ENCODE results near the gene GRHL3.

Gene GRHL3

GRCh38 chr1:24351918-24352627 is 32.9 kb downstream of the GRHL3 start:
- ChIA-PET POLR2A (interaction anchor here (0.6 to 1.5 kb wide), 2 partner anchors 31 to 57 kb away, joined by 3 to 4 read pairs; no protein-coding TSS in a partner anchor), CTCF (interaction anchor here (0.9 kb wide), 1 partner anchor 150 kb away, joined by 4 read pairs; no protein-coding TSS in a partner anchor)
- TF ChIP-seq FOXA1 (IDR thresholded peaks at IDR 0.05) (no peak), NFRKB (IDR thresholded peaks at IDR 0.05) (no peak), ARNT (IDR thresholded peaks at IDR 0.05) (no peak), BHLHE40 (IDR thresholded peaks at IDR 0.05; ENCODE audit: borderline replicate concordance) (no peak), FOXM1 (IDR thresholded peaks at IDR 0.05; ENCODE audit: borderline replicate concordance) (no peak), PKNOX1 (IDR thresholded peaks at IDR 0.05) (no peak), L3MBTL2 (conservative IDR thresholded peaks at IDR 0.05) (no peak), ZNF384 (IDR thresholded peaks at IDR 0.05) (no peak), ELF4 (IDR thresholded peaks at IDR 0.05) (no peak), FOXK2 (IDR thresholded peaks at IDR 0.05) (no peak), CTBP1 (IDR thresholded peaks at IDR 0.05; ENCODE audit: borderline replicate concordance) (no peak), LEF1 (IDR thresholded peaks at IDR 0.05; ENCODE audit: borderline replicate concordance) (no peak)
- no peak for DNase-seq (ENCODE audit: extremely low spot score)

- POLR2A ChIA-PET = no interaction called here
- TF ChIP-seq HDGF (IDR thresholded peaks at IDR 0.05; ENCODE audit: borderline replicate concordance) (no peak), LEF1 (IDR thresholded peaks at IDR 0.05; ENCODE audit: borderline replicate concordance) (no peak), PKNOX1 (IDR thresholded peaks at IDR 0.05) (no peak), SUZ12 (IDR thresholded peaks at IDR 0.05) (no peak), FOXA1 (IDR thresholded peaks at IDR 0.05) (no peak), ELF4 (IDR thresholded peaks at IDR 0.05) (no peak), L3MBTL2 (conservative IDR thresholded peaks at IDR 0.05) (no peak)
- DNase-seq (ENCODE audit: extremely low spot score) = no peak
- CTCF ChIA-PET = no interaction called here
These were observed 34.2 kb downstream of the GRHL3 start for GRCh38 chr1:24353292-24353891.

GRCh38 chr1:24355466-24355865 is 36.3 kb downstream of the GRHL3 start:
- DNase-seq (ENCODE audit: extremely low spot score) = no peak
- no peak for TF ChIP-seq PKNOX1 (IDR thresholded peaks at IDR 0.05)
- no peak for TF ChIP-seq L3MBTL2 (conservative IDR thresholded peaks at IDR 0.05)
- no peak for TF ChIP-seq ELF4 (IDR thresholded peaks at IDR 0.05)
- CTCF ChIA-PET = interaction anchor here (0.6 kb wide), 1 partner anchor 310 kb away, joined by 3 read pairs; no protein-coding TSS in a partner anchor
- POLR2A ChIA-PET = interaction anchor here (0.9 kb wide), 1 partner anchor 34 kb away, joined by 3 read pairs; no protein-coding TSS in a partner anchor

GRCh38 chr1:24357038-24357437 is 37.9 kb downstream of the GRHL3 start:
- TF ChIP-seq PKNOX1 (IDR thresholded peaks at IDR 0.05) (no peak), ZNF384 (IDR thresholded peaks at IDR 0.05) (no peak), CTBP1 (IDR thresholded peaks at IDR 0.05; ENCODE audit: borderline replicate concordance) (no peak), SUZ12 (IDR thresholded peaks at IDR 0.05) (no peak), L3MBTL2 (conservative IDR thresholded peaks at IDR 0.05) (no peak)
- POLR2A ChIA-PET = no interaction called here
- DNase-seq (ENCODE audit: extremely low spot score) = no peak
- CTCF ChIA-PET = no interaction called here

- TF ChIP-seq SUZ12 (IDR thresholded peaks at IDR 0.05) = no peak
- TF ChIP-seq FOXM1 (IDR thresholded peaks at IDR 0.05; ENCODE audit: borderline replicate concordance) = no peak
- no peak for TF ChIP-seq SP1 (IDR thresholded peaks at IDR 0.05)
- TF ChIP-seq NFRKB (IDR thresholded peaks at IDR 0.05) = no peak
- no peak for TF ChIP-seq CTBP1 (IDR thresholded peaks at IDR 0.05; ENCODE audit: borderline replicate concordance)
- TF ChIP-seq L3MBTL2 (conservative IDR thresholded peaks at IDR 0.05) = no peak
- TF ChIP-seq ARNT (IDR thresholded peaks at IDR 0.05) = no peak
- TF ChIP-seq ELF4 (IDR thresholded peaks at IDR 0.05) = no peak
- no peak for TF ChIP-seq ZNF384 (IDR thresholded peaks at IDR 0.05)
- TF ChIP-seq BHLHE40 (IDR thresholded peaks at IDR 0.05; ENCODE audit: borderline replicate concordance) = no peak
- TF ChIP-seq HDGF (IDR thresholded peaks at IDR 0.05; ENCODE audit: borderline replicate concordance) = no peak
- POLR2A ChIA-PET = interaction anchor here (1.4 kb wide), 1 partner anchor 38 kb away, joined by 4 read pairs; no protein-coding TSS in a partner anchor
- CTCF ChIA-PET = no interaction called here
- DNase-seq (ENCODE audit: extremely low spot score) = no peak
These were observed 41.5 kb downstream of the GRHL3 start for GRCh38 chr1:24360681-24361080.

- POLR2A ChIA-PET = no interaction called here
- DNase-seq (ENCODE audit: extremely low spot score) = no peak
- TF ChIP-seq FOXK2 (IDR thresholded peaks at IDR 0.05) (no peak), ELF4 (IDR thresholded peaks at IDR 0.05) (no peak), SP1 (IDR thresholded peaks at IDR 0.05) (no peak)
- CTCF ChIA-PET = no interaction called here
These were observed 42.7 kb downstream of the GRHL3 start for GRCh38 chr1:24361811-24362210.
